CD4-positive, CD25-positive, alpha-beta regulatory T cell (primary cell): ENCODE results near the gene SLC25A53. TPM values are rescaled to one million over a fixed set of nuclear protein-coding genes. Genes with fewer than 3 reads are reported as not detected.
"Not testable (repeated sequence)": the region's sequence is repeated elsewhere in the genome, so short reads cannot be mapped to it uniquely, and the experiment has no call there.

Experiments used
- ATAC-seq, 2 donors: fragments of 150-1000 bp; cut with Tn5 transposase; one replicate each; pipeline ENCODE4 v1.10.0; 2021; ENCODE audit warnings: low read depth in 2 of 2, moderate number of reproducible peaks in 2 of 2, moderate library complexity in 1 of 2
- DNase-seq, 3 donors: peaks; one replicate each; pipeline versions ENCODE4 v3.0.0 to v3.0.0-alpha.2; 2012 to 2022; ENCODE audit warnings: mixed read lengths in 1 of 3
- H3K27ac ChIP-seq: one replicate; pipeline ENCODE4 v1.7.0; 2013; ENCODE audit warnings: mild to moderate bottlenecking, low read length; ENCODE audit not compliant: insufficient read depth, poor library complexity, severe bottlenecking
- H3K27me3 ChIP-seq: one replicate; pipeline ENCODE4 v1.7.0; 2013; ENCODE audit warnings: low read length; ENCODE audit not compliant: control insufficient read depth, insufficient read depth
- H3K36me3 ChIP-seq: one replicate; pipeline ENCODE4 v1.7.0; 2013; ENCODE audit warnings: mild to moderate bottlenecking, low read length, moderate library complexity; ENCODE audit not compliant: control insufficient read depth, insufficient read depth
- H3K4me1 ChIP-seq: 2 replicates; pipeline ENCODE4 v1.7.0; 2013; ENCODE audit warnings: mild to moderate bottlenecking, low read length; ENCODE audit not compliant: insufficient read depth, control insufficient read depth, poor library complexity, severe bottlenecking
- H3K4me3 ChIP-seq: one replicate; pipeline ENCODE4 v1.7.0; 2013; ENCODE audit warnings: low read depth, mild to moderate bottlenecking, low read length, moderate library complexity
- H3K9me3 ChIP-seq, 2 experiments: 1 replicate in 1 of 2; 2 replicates in 1 of 2; pipeline ENCODE4 v1.7.0; 2013; ENCODE audit warnings: low read length in 2 of 2, mild to moderate bottlenecking in 1 of 2, moderate library complexity in 1 of 2; ENCODE audit not compliant: control insufficient read depth in 2 of 2
- H3K27ac Mint-ChIP-seq, 3 donors: one replicate each; pipeline ENCODE4 v1.8.0; 2020 to 2022; ENCODE audit warnings: mild to moderate bottlenecking in 3 of 3, mixed read lengths in 3 of 3, moderate library complexity in 2 of 3
- H3K27me3 Mint-ChIP-seq: one replicate; pipeline ENCODE4 v1.8.0; 2022; ENCODE audit warnings: mild to moderate bottlenecking, mixed read lengths
- H3K36me3 Mint-ChIP-seq: one replicate; pipeline ENCODE4 v1.8.0; 2020; ENCODE audit warnings: mixed read lengths
- H3K4me1 Mint-ChIP-seq, 4 donors: one replicate each; pipeline ENCODE4 v1.8.0; 2020 to 2022; ENCODE audit warnings: mixed read lengths in 4 of 4, mild to moderate bottlenecking in 1 of 4
- H3K4me3 Mint-ChIP-seq, 4 donors: one replicate each; pipeline ENCODE4 v1.8.0; 2020 to 2022; ENCODE audit warnings: mild to moderate bottlenecking in 4 of 4, mixed read lengths in 4 of 4, moderate library complexity in 3 of 4
- H3K9me3 Mint-ChIP-seq, 7 donors: one replicate each; pipeline ENCODE4 v1.8.0; 2020 to 2022; ENCODE audit warnings: mixed read lengths in 7 of 7, mild to moderate bottlenecking in 3 of 7, moderate library complexity in 2 of 7
- polyA plus RNA-seq, 4 donors: library from polyadenylated mRNA; unstranded; fragments of 300-500 nt; fragmentation: Illumina TruSeq; gene quantifications; one replicate each; pipeline ENCODE4 v1.2.3, GENCODE V29; 2021
- total RNA-seq: library from RNA; stranded (reverse); gene quantifications from one replicate; pipeline ENCODE4 v1.2.3, GENCODE V29; 2022

The SLC25A53 gene
- total and polyA plus RNA-seq, 5 donors from 2014 or later: 6.6 to 11.9 (median 8.3) TPM

- no peak overlapping the region for H3K27ac Mint-ChIP-seq
- H3K4me1 ChIP-seq: no peaks in the 10 kb centered on the region
- no peak overlapping the region for H3K4me3 Mint-ChIP-seq
- peaks cover 0 to 1% (median 0%) of the 10 kb centered on the region in 7 donors for H3K9me3 Mint-ChIP-seq
- H3K9me3 ChIP-seq: no peaks in the 10 kb centered on the region
- H3K4me1 Mint-ChIP-seq: no peaks in the 10 kb centered on the region
- H3K36me3 Mint-ChIP-seq: no peaks in the 10 kb centered on the region
- ATAC-seq: no peak
- H3K36me3 ChIP-seq: no peaks in the 10 kb centered on the region
- H3K27ac ChIP-seq: no peak overlapping the region
- DNase-seq: no peak
- H3K27me3 ChIP-seq: no peaks in the 10 kb centered on the region
- no peaks in the 10 kb centered on the region for H3K27me3 Mint-ChIP-seq
- H3K4me3 ChIP-seq: no peak overlapping the region
These were observed 72.1 kb downstream of the SLC25A53 start for GRCh38 chrX:104084534-104085277.

- Histone ChIP-seq H3K27me3 (no peaks in the 10 kb centered on the region), H3K36me3 (no peaks in the 10 kb centered on the region), H3K4me3 (no peak overlapping the region), H3K27ac (no peak overlapping the region), H3K9me3 (no peaks in the 10 kb centered on the region), H3K4me1 (no peaks in the 10 kb centered on the region)
- H3K4me3 Mint-ChIP-seq: no peak overlapping the region
- DNase-seq: no peak
- no peak overlapping the region for H3K27ac Mint-ChIP-seq
- H3K27me3 Mint-ChIP-seq: no peaks in the 10 kb centered on the region
- H3K4me1 Mint-ChIP-seq: no peaks in the 10 kb centered on the region
- no peak for ATAC-seq
- H3K36me3 Mint-ChIP-seq: no peaks in the 10 kb centered on the region
- H3K9me3 Mint-ChIP-seq: peaks cover 0 to 1% (median 0%) of the 10 kb centered on the region in 7 donors
These were observed 72.7 kb downstream of the SLC25A53 start for GRCh38 chrX:104084063-104084462.

GRCh38 chrX:104077854-104078253 lies 79.0 kb downstream of the SLC25A53 start:
- not testable (repeated sequence) for H3K4me3 ChIP-seq, H3K9me3 ChIP-seq, H3K27me3 ChIP-seq, H3K27ac Mint-ChIP-seq, H3K27ac ChIP-seq, DNase-seq, H3K36me3 ChIP-seq, H3K36me3 Mint-ChIP-seq, H3K4me1 Mint-ChIP-seq, ATAC-seq, H3K27me3 Mint-ChIP-seq, H3K4me1 ChIP-seq, H3K4me3 Mint-ChIP-seq, H3K9me3 Mint-ChIP-seq

GRCh38 chrX:104075778-104076445 lies 80.9 kb downstream of the SLC25A53 start, which contains the start of gene TMSB15C:
TMSB15C (minus strand) TSS chrX:104076236.
- H3K9me3 Mint-ChIP-seq, H3K4me3 Mint-ChIP-seq, H3K36me3 Mint-ChIP-seq, DNase-seq, H3K27ac Mint-ChIP-seq, H3K4me1 Mint-ChIP-seq, H3K4me3 ChIP-seq, H3K36me3 ChIP-seq, H3K9me3 ChIP-seq, H3K27me3 ChIP-seq, H3K27ac ChIP-seq, H3K27me3 Mint-ChIP-seq, H3K4me1 ChIP-seq: not testable (repeated sequence)
- peak; percentile 95 to 99 for ATAC-seq

- not testable (repeated sequence) for H3K36me3 Mint-ChIP-seq, ATAC-seq, H3K4me1 ChIP-seq, H3K4me3 Mint-ChIP-seq, H3K27ac ChIP-seq, H3K27me3 Mint-ChIP-seq, H3K4me1 Mint-ChIP-seq, H3K4me3 ChIP-seq, H3K27ac Mint-ChIP-seq, DNase-seq, H3K9me3 ChIP-seq, H3K27me3 ChIP-seq, H3K36me3 ChIP-seq, H3K9me3 Mint-ChIP-seq
These were observed 94.2 kb downstream of the SLC25A53 start for GRCh38 chrX:104062636-104063035.

- H3K4me1 ChIP-seq, H3K27me3 Mint-ChIP-seq, H3K4me1 Mint-ChIP-seq, H3K9me3 ChIP-seq, H3K36me3 ChIP-seq, H3K27ac ChIP-seq, ATAC-seq, H3K36me3 Mint-ChIP-seq, H3K27me3 ChIP-seq, H3K9me3 Mint-ChIP-seq, H3K27ac Mint-ChIP-seq, H3K4me3 Mint-ChIP-seq, H3K4me3 ChIP-seq, DNase-seq: not testable (repeated sequence)
These were observed 101.9 kb downstream of the SLC25A53 start for GRCh38 chrX:104054956-104055355.

Other genes starting within 250 kb of the SLC25A53 start
- 6.3 TPM for gene TMSB15B, start 194.4 kb downstream of the SLC25A53 start, total RNA-seq
- 10 to 100 TPM; 11.7 to 14.7 (median 13.1) TPM for gene TMSB15B, start 194.4 kb downstream of the SLC25A53 start, polyA plus RNA-seq
- not detected for gene H2BW1, start 143.3 kb downstream of the SLC25A53 start, total RNA-seq
- not detected for gene H2BW1, start 143.3 kb downstream of the SLC25A53 start, polyA plus RNA-seq
- gene H2BW2, start 117.1 kb downstream of the SLC25A53 start, total RNA-seq: not detected
- gene H2BW2, start 117.1 kb downstream of the SLC25A53 start, polyA plus RNA-seq: not detected
- 3.8 TPM for gene TMSB15C, start 80.8 kb downstream of the SLC25A53 start, total RNA-seq
- under 1 TPM; 0.16 to 0.63 (median 0.39) TPM for gene TMSB15C, start 80.8 kb downstream of the SLC25A53 start, polyA plus RNA-seq
- 4.3 TPM for gene ZCCHC18, start 44.5 kb downstream of the SLC25A53 start, total RNA-seq
- gene ZCCHC18, start 44.5 kb downstream of the SLC25A53 start, polyA plus RNA-seq: 1 to 10 TPM; 1.9 to 4.6 (median 4.2) TPM
- gene FAM199X, start 9.4 kb upstream of the SLC25A53 start, total RNA-seq: 16.1 TPM
- gene FAM199X, start 9.4 kb upstream of the SLC25A53 start, polyA plus RNA-seq: 1 to 10 TPM; 7.8 to 9.9 (median 8.5) TPM
- gene ESX1, start 97.9 kb upstream of the SLC25A53 start, total RNA-seq: not detected
- not detected for gene ESX1, start 97.9 kb upstream of the SLC25A53 start, polyA plus RNA-seq